GM12873 (cell line): ENCODE results near the gene UBE2G1.

Source experiments
- TF ChIP-seq, protein P1 (sequence below): IDR thresholded peaks from 2 replicates; pipeline ENCODE4 v1.5.1; 2012; ENCODE audit warnings: low read depth, mild to moderate bottlenecking, moderate library complexity, low read length, control low read depth; ENCODE audit not compliant: insufficient read depth; ENCODE audit errors: missing control alignments

Gene UBE2G1

DNA sequence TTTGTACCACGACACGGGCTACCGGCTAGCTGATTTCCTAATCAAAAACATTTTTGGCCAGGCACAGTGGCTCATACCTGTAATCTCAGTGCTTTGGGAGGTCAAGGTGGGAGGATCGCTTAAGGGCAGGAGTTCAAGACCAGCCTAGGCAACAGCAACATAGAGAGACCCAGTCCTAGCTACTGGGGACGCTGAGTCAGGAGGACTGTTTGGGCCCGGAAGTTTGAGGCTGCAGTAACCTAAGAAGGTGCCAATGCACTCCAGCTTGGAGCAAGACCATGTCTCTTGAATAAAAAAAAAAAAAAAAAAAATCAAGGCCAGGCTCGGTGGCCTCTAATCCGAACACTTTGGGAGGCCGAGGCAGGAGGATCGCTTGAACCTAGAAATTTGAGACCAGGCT lies 49.8 kb downstream of the UBE2G1 start:
- TF ChIP-seq, protein P1, sequence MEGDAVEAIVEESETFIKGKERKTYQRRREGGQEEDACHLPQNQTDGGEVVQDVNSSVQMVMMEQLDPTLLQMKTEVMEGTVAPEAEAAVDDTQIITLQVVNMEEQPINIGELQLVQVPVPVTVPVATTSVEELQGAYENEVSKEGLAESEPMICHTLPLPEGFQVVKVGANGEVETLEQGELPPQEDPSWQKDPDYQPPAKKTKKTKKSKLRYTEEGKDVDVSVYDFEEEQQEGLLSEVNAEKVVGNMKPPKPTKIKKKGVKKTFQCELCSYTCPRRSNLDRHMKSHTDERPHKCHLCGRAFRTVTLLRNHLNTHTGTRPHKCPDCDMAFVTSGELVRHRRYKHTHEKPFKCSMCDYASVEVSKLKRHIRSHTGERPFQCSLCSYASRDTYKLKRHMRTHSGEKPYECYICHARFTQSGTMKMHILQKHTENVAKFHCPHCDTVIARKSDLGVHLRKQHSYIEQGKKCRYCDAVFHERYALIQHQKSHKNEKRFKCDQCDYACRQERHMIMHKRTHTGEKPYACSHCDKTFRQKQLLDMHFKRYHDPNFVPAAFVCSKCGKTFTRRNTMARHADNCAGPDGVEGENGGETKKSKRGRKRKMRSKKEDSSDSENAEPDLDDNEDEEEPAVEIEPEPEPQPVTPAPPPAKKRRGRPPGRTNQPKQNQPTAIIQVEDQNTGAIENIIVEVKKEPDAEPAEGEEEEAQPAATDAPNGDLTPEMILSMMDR = no peak

DNA sequence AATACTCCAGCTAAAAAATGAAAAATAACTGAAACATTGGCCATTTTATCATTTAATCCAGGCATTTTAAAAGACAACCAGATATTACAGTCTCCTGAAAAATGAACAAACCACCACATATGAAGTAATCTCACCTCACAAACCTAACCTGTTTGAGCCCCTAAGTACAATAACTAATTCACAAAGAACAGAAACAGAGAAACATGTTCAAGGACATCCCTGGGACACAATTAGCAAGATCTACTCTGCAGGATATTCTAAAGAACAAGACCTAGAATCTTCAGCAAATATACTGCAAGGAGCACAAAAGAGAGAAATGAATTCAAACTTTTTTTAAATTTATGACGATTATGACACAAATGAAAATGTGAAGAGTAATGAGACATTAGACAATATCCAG lies 51.9 kb downstream of the UBE2G1 start:
- TF ChIP-seq, protein P1 = no peak

DNA sequence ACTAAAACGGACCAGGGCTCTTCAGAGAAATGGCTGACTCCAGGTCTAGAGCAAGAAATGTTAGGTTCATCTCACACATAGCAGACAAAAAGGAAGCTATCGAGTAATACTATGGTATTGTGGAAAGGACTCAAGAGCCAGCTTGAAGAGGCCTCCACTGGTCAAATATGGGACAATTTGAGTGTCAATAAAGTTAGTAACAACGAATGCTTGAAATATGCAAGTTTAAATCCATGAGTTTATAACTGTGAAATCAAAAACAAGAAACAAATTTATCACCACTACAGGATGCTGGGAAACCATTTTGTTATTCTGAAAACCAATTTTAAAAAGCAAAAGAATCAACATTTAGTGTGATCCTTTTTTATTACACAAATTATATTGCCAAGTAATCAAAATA lies 52.3 kb downstream of the UBE2G1 start:
- TF ChIP-seq, protein P1 = no peak

DNA sequence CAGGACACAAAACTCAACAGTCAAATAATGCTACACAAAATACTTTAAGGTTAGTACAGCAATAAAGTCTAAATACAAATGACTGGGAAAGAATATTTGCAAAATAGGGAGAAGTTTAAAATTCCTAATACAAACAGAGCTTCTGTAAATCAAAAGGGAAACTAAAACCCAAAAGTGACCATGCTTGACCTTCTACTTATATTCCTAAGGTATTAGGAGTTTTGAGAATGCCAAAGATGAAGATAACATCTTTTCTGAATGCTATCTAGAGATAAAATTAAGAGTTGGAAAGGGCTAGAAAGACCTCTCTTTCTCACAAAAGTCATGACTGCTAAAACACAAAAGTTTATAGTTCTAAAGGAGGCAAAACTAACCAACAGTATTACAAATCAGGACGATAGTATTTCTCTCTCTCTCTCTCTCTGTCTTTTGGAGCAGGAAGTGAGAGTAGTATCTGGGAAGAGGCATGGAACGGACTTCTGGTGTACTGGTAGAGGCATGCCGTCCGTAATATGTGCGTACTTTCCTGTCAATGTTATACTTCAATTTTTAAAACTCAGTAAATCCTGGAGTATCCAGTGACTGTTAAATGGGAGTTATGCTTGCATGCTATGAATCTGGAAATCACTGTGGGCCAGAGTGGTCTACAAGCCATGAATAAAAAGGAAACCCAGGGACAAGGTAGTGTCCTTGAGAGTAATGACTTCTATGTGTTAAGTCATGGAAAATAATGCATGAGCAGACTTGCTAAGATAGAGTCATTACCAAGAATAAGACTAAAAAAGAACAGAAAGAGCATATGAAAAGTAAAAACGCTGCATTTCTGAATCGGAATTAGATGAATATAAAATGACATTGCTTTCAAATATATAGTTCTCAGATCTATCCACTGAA lies 53.0 kb downstream of the UBE2G1 start:
- TF ChIP-seq, protein P1 = no peak

DNA sequence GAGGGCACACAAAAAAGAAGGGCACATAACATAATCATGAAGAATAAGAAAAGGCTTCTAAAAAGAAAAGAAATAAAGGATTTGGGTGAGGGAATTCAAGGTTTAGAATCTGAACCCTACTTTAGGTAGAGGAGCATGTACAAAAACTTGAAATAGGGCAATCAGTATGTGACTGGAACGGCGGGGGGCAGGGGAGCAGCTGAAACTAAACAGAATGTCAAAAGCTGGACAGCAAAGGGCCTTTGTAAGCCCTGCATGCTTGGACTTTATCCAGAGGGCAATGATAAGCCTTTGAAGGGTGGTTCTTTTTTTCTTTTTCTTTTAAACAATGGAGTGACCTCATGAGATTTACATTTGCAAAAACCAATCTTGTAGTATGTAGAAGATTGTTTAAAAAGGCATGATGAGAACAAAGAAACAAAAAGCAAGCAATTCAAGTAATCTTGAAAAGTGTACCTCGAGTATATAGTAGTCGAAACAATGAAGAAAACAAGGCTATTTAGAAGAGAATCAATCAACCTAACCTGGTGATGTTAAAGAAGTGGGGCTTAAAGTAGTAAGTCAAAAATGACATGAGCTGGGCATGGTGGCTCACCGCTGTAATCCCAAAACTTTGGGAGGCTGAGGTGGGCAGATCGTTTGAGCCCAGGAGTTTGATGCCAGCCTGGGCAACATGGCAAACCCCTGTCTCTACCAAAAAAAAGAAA lies 56.0 kb downstream of the UBE2G1 start:
- TF ChIP-seq, protein P1 = no peak

DNA sequence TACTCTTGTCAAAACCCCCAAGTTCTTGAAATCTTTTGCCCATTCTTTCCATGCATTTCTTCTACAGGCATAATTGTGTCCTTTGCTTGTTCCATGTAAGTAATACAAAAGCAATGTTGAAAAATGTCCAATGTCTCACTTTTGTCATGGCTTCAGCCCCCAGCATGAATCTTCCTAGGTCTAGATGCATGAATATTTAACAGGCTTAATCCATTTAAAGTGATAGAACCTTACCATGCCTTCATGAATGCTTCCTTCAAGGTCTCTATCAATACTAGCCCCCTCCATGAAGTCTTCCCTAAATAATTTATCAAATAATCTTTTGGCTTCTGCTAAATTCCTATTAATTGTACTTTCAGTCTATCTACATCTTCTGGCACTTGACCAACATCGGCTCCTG lies 56.6 kb downstream of the UBE2G1 start:
- TF ChIP-seq, protein P1 = no peak

DNA sequence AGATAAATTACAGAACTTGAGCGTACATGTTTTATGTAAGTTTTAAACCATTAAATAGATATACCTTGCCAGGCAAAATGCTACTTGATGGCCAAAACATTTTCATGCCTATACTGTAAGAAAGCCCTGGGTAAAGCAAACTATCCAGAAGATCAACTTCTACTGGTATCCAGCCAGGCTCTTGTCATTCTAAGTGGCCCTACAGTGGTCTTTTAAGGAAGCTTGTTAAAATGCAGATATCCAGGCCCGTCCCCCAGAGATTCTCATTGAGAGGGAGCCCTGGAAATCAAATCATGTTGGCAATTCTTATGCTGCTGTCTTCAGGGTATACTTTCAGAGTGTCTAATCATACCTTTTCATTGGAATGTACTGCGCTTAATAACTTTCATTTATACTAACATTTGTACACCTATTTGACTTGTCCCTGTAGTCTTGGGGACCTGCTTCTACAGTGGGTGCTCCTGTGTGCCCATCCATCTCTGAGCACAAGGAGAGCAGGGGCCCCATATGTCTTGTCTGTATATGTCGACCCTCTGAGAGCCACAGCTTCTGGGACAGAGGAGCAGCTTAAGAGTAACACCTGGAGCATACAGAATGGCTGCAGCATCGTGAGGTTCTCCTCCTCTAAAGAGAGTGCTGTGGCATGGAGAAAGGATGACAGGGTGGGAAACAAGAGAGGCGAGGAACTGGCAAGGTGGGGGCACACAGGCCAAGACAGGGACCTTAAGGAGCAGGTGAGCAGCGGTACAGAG lies 59.1 kb downstream of the UBE2G1 start:
- TF ChIP-seq, protein P1 = no peak
